NCI-H748 (cell line): ENCODE data around the gene RBM33.
A peak's percentile ranks its signal among the peaks of the same experiment; 100 is the strongest.

Experiments
- DNase-seq: peaks from one replicate; lab custom pipeline; 2025; ENCODE audit not compliant: unreplicated experiment; lab: John Stamatoyannopoulos, UW

Gene RBM33

DNA sequence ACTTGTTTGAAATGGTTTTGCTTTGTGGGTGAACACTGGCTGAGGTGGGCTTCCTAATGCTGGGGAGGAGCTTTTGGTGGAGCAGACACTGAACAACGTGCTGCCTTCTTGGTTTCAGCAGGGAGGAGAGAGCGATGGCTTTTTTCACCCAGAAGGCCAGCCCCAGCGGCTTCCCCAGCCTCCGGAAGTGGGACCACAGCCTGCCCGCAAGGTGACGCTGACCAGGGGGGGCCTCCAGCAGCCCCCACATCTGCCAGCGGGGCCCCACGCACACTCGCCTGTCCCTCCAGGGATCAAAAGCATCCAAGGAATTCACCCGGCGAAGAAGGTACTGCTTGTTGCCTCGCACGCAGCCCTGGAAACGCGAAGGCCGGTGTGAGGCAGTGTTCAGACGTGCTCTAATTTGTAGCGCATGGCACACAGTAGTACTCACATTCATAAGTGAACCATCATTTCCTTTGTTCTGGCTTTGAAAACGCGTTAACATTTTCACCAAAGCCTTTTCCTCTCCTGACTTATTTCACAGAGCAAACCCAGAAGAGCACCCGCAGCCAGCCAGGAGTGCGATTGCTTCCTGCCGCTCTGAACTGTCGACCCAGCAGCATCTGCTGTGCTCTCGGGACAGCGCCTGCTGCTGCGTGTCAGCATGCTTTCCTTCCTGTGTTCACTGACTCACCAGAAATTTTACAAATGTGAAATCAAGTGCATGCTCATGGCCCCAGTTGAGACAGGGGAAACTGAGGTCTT lies 119.4 kb downstream of the RBM33 start:
- no peak for DNase-seq

DNA sequence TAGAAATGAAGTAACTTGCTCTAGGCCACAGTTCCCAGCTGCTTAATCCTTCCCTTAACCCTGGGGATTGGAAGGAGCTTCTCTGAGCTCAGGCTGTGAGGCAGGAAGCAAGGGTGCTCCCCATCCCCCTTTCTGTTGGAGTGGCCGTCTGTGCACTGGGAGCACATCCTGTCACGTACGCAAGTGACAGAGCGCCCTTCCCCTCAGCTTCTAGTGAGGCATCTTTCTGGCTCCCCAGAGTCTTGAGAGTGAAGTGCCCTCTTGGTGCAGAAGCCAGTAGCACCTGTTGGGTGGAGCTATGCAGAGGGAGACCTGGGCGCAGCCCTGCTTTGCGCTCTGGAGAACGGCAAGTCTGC lies 120.0 kb downstream of the RBM33 start:
- DNase-seq: no peak

DNA sequence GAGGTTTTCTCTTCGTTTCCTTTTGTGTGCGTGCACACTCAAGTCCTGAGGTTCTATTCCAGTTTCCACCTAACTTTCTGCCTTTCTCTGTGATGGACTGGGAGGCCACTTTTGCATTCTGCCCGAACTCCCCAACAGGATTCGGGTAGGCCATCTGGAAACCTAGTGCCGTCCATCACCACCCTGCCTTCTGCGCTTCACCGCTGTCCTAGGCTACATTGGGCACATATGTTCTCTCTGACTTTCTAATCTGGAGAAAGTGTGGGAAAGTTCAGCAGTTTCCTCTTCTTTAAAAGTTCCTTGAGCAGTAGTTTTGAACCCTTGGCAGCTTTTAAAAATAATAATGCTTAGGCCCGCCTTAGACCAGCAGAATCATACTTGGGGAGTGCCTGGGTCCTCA lies 121.0 kb downstream of the RBM33 start:
- no peak for DNase-seq

DNA sequence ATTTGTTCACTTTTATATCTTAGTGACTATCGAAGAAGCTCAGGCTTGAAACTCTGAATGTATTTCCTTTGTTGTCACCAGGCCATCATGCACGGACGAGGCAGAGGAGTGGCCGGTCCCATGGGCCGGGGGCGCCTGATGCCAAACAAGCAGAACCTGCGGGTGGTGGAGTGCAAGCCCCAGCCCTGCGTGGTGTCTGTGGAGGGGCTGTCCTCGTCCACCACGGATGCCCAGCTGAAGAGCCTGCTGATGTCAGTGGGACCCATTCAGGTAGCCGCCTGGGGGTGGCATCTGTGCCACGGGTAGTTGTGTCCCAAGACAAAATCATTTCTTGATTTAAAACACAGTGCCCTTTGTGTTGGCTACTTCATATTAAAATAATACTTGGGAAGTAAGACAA lies 121.9 kb downstream of the RBM33 start:
- no peak for DNase-seq

DNA sequence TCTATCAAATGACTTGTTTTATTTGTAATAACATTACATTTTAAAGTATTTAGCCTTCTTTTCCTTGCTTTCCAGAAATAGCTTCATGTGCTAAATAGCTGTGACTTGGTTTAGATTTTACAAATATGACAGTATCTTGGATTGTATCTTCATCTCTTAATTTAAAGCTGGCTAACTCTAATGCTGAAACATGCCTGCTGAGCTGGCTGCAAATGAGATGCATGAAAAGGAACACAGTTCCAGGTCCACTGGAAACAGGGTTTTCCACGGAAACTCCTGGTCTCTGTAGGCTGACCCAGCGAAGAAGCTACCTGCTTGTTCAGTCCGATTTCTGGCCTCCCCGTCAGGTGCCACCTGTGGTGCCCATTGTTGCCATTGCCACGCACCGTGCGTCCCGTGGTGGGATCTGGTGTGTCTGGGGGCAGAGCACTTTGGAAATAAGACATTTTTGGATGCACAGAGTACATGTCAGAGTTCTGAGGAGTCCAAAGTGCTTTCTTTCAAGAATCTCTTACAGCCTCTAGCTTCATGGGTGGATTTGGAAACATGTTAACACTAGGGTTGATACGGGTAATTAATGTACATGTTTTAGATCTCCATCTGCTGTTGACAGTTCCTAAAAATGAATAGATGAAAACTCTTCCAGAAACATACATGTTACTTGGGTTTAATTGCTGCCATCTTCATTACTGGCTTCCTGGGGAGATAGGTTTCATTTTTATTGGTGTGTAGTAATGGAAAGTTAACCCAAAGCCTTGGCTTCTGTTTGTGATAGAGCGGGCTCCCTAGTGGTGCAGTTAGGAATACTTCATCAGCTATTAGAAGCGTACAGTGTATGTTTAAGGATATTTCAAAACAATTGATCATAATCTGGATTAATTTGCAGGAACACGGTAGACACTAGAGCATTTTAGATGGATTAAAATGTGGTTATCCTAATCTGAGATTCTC lies 122.8 kb downstream of the RBM33 start:
- no peak for DNase-seq

DNA sequence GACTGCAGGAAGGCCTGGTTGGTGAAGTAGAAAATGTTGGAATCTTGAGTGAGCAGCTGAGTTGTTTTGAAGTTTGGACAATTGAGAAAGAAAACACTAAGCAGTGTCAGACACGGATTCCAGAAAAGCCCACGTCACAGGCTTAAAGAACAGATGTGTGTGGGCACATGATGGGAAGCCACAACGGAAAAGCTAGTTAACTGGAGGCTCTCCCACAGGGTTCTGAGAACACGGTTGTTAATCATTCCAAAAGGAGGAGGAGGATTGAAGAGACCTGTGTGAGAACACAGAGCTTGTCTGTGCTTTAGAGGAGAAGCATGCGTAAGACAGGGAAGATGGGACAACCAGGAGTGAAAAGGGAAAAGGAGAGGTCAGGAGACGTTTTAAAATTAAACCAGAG lies 125.2 kb downstream of the RBM33 start:
- DNase-seq: no peak

DNA sequence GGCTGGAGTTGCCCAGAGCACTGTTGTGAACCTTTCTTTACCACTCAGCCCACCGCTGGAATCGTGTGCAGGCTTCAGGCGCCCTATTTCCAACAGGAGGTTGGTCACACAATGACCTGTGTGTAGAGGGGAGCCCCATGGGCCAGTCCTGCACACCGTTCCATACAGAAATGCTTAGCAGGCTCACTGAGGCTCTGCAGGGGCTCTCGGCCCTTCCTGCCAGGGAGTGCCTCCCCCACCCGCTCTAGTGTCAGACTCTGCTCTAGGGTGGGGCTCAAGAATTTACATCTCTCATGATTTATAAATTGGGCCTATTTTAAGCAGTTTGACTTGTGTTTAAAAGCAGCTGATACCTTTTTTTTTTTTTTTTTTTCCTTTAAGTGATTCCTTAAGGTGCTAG lies 125.8 kb downstream of the RBM33 start:
- no peak for DNase-seq

DNA sequence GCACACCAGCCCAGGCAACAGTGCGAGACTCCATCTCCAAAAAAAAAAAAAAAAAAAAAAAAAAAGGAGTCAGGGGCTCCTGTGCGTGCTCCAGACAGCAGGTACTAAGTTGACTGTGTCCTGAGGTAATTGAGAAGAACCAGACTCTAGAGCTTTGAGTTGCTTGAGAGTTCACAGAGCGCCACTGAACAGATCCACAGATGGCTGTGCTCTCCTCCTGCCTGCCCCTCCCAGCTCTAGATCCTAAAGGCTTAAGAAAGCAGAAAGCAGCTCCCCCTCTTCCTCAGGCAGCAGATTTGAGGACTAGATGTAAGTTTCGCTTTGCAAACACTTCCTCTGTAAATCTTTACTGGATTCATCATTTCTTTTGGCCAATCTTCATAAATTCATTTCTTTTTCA lies 129.1 kb downstream of the RBM33 start:
- no peak for DNase-seq

DNA sequence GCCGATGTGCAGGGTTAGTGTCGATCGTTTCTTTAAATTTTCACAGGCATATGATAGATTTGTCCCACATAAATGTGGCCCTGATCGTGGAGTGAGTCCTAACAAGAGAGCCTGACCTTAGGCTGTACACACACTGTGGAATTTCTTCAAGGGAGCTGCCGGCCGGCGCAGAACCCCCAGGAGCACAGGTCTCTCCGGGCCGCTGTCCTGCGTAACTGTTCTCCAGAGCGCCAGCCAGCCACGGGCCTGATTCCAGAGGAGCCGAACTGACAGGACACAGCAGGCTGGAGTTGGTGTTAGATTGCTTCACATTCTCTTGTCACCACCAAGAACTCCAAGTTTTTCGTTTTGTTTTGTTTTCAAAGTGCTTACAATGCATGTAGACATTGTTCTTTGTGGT lies 130.5 kb downstream of the RBM33 start:
- DNase-seq: no peak

DNA sequence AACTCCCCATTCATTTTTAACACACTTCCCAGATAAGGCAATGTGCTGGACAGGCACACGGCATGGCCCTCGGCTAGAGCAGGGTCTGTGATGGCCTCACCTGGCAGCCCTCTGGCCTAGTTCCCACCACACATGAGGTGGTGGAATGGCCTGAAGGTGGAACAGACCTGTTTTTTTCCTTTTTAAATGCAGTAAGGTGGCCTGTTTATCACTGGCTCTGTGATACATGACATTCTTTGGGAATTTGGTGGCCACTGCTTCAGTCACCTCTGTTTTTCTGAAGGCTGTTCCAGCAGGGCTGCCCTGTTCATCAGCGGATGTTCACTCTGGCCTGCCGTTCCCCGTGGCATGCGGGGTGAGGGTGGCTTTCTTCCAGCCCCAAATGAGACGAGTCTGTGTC lies 131.2 kb downstream of the RBM33 start:
- no peak for DNase-seq

DNA sequence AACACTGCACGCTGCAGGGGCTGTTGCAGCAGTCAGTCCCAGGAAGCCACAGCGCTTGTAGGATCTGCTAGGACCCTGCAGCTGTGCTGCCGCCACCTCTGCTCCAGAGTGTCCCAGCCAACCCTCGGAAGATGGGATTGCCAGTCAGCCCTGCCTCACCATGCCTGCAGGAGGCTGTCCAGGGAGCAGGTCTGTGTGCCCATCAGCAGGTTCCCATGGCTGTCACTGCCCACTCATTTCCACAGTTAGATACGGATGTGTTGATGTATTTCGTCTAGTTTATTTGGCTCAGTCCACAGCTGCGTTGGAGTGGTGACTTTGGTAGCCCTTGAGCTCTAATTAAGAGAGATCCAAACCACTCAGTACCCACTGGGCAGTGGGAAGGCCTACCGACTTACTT lies 132.1 kb downstream of the RBM33 start:
- no peak for DNase-seq

DNA sequence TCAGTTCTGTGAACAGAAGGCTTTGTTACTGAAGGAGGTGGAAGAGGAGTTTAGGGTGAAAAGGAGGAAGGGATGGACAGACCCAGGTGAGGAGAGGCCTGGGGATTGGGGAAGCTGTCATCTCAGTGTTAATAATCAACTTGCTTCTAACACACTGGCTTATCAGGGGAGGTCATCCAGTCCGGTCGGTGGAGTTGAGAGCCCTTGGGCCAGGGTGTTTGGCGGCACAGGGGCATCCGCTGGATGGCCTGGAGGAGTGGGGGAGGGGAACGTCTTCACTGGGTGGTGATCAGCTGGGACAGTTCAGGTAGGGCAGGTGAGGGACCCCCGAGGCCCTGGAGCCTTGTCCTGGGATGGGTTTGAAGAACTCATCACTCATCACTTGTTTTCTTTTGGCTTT lies 133.9 kb downstream of the RBM33 start:
- no peak for DNase-seq

DNA sequence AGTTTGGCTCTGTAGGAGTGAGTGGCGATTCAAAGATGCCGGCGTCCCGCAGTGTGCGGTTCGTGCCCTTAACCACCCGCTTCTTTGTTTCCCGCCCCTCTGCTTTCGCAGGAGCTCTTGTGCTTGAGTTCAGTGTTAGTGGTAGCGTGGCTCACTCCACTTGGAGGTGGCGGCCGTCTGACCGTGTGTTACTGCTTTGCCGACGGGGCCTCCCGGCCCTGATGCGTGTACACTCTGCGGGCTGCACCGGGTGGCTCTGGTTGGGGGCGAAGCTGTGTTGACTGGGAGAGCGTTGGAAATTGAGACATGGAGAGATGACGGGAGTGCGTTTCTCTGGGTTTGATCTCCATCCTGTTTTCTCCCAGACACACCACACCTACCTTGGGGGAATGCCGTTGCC lies 136.4 kb downstream of the RBM33 start:
- no peak for DNase-seq

DNA sequence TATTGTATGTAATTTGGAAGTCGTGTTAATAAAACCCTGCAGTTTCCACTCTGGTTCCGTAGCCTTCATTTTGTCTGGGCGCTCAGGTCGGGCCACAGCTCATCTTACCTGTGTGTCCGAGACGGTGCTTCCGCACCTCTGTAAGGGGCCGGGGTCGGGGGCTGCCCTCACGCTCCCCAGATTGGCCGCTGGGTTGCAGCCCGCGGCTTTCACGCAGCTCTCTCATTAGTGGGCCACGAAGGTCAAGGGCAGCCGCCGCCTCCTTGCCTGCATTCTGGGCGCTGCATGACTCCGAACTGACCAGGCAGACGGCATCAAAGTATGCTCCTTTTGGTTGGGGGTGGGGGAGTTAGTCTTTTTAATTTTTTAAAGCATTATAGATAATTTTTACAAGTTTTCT lies 137.0 kb downstream of the RBM33 start:
- no peak for DNase-seq

DNA sequence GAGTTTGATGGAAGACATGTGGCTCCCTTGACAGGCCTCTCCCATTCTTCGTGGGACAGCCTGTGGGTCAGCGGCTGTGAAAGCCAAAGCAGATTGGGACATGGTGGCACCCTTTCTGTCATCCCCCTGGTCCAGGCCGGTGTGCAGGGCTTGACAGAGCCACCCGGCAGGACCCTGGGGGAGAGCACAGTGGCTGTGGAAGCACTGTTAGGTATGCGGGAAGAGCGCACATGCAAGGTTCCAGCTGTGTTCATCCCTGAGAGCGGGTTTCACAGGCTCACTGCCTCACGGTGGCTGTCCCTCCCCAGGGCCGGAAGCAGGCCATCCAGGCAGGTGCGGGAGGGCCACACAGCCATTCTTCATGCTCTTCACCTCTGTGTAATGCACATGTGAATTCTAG lies 138.0 kb downstream of the RBM33 start:
- no peak for DNase-seq

DNA sequence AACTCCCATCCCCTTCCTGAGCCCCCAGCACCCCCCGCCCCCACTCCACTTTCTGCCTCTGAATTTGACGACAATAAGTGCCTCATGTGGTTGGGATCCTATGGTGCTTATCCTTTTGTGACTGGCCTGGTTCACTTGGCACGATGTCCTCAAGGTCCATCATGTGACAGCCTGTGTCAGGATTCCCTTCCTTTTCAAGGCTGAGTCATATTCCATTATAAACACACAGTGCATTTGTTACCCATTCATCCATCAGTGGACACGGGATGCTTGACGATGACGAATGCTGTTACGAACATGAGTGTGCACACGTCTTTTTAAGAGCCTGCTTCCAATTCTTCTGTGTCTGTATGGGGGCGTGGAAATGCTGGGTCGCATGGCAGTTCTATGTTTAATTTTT lies 141.1 kb downstream of the RBM33 start:
- no peak for DNase-seq

DNA sequence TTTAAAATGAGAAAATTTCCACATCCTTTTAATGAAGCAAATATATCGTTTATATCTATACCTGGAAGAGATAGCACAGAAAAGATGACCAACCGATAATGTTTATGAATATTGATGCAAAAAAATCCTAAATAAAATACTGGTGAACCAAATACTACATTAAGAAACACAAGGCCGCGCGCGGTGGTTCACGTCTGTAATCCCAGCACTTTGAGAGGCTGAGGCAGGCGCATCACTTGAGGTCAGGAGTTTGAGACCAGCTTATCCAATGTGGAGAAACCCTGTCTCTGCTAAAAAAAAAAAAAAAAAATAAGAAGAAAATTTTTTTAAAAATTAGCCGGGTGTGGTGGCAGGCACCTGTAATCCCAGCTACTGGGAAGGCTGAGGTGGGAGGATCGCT lies 142.0 kb downstream of the RBM33 start:
- DNase-seq: no peak

DNA sequence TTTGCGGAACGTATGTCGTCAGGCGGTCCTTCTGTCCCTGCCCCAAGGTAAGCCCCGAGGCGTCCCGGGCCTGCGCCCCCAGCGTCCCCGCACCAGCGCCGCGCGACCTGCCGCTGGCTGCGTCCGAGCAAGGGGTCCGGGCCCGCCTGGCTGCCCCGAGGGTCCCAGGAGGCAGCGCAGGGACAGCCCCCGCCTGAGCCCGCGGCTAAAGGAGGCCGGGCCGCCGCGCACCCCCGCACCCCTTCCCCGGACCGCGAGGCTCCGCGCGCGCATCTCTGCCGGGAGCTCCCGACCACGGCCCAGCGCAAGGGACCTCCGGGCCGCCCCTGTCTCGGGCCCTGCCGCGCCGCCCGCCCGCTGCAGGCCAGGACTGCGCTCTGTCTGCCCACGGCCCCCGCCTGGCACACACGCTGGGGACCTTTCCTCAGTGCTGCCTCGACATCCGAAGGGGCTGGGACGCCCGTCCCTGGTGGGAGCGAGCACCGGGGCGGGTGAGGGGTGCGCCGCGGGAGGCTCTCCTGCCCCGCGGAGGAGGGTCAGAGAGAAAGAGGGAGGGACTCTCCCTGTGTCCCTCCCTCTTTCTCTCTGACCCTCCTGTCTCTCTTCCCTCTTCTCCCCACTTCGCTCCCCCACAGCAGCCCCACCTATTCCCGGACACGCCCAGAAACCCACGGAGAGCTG lies 142.8 kb downstream of the RBM33 start:
- peak; percentile 59 for DNase-seq

DNA sequence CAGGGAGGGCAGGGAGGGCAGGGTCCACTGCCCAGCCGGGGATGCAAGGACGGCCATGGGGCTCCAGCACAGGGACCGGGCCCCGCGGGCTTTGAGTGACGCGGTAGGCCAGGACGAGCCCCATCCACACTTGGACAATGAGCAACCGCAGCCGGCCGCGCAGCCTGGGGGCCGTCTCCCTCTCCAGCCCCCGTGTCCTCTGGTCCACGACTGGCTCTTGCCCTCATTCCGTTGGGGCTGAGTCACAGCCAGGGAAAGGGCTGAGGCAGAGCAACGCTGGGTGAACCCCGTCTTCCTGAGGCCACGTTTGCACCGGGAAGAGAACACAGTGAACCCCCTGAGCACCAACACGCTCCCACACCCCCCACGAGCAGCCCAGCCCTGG lies 144.1 kb downstream of the RBM33 start:
- no peak for DNase-seq

DNA sequence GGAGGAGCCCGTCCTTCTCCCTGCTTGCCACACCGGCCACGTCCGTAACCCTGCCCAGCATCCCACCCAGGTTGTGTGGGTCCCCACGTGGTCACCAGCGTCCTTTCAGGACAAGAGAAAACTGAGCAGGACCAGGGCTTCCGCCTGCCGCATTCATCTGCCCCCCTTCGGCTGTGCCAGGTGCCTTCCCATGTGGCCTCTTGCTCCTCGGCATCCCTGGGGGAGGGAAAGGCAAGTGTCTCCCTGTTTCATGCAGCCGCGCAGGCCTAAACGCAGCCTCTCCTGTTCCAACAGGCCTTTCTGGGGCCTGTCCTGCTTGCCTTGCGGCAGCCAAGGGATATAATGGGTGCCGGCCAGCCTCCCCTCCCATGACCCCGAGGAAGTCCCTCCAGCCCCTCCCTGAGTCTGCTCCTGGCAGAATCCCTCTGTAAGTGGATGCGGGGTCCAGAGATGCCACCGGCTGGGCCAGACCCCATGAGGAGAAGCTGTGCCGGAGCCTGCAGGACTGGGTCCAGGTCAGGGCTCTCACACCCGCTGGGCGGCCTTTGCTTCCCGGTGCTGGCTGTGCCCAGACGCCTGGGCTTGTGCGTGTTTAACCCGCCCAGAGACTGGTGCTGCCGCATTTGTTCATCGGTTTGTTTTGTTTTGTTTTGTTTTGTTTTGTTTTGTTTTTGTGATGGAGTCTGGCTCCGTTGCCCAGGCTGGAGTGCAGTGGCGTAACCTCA lies 144.7 kb downstream of the RBM33 start:
- no peak for DNase-seq

DNA sequence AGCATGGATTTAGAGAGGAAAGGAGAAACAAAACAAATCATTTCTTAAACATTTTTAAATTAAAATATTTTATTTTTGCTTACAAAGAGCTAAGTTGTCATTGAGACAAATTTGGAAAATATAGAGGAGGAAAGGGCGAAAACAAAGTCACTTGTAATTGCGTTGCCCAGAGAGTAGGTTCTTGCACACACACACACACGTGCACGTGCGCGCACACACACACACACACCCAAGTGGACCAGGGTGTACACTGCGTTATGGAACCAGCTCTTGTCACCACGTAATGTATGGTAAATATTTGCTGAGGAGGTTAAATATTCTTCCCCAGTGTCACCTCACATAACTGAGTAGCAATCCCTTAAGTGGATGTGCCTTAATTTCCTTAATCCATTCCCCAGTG lies 146.2 kb downstream of the RBM33 start:
- DNase-seq: peak; percentile 6
